HG03378 (cell line): ENCODE data around the gene ZNF74.

ENCODE experiments used
- ATAC-seq: cut with Tn5 transposase; IDR thresholded peaks from one replicate; pipeline ENCODE4 v1.9.1; 2021; ENCODE audit warnings: mild to moderate bottlenecking, moderate library complexity; ENCODE audit not compliant: unreplicated experiment

ZNF74 gene

DNA sequence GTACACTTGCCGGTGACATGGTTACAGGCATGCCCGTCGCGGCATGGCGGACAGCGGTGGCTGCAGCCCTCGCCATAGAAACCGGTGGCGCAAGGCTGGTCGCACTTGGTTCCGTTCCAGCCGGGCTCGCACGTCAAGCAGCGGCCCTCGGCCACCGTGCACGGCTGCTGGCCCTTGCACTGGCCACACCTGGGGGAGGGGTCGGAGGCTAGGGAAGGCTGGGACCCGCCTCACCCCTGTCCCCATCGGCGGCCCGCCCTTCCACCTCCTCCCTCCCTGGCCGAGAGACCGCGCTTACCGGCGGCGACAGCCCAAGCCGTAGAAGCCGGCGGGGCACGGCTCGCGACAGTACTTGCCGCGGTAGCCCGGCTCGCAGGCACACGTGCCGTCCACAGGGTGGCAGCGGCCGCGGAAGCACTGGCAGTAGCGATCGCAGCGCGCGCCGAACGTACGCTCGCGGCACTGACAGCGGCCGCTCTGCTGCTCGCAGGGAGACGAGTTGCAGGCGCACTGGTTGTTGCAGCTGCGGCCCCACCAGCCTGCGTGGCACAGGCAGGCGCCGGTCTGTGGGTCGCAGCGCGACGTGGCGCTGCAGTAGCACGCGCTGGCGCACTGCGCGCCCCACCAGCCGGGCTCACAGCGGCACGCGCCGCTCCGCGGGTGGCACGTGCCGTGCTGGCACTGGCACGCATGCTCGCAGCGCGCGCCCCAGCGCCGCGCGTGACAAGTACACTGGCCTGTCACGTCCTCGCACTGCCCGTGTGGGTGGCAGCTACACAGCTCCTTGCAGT is 37.0 kb downstream of the ZNF74 start:
- no peak for ATAC-seq

DNA sequence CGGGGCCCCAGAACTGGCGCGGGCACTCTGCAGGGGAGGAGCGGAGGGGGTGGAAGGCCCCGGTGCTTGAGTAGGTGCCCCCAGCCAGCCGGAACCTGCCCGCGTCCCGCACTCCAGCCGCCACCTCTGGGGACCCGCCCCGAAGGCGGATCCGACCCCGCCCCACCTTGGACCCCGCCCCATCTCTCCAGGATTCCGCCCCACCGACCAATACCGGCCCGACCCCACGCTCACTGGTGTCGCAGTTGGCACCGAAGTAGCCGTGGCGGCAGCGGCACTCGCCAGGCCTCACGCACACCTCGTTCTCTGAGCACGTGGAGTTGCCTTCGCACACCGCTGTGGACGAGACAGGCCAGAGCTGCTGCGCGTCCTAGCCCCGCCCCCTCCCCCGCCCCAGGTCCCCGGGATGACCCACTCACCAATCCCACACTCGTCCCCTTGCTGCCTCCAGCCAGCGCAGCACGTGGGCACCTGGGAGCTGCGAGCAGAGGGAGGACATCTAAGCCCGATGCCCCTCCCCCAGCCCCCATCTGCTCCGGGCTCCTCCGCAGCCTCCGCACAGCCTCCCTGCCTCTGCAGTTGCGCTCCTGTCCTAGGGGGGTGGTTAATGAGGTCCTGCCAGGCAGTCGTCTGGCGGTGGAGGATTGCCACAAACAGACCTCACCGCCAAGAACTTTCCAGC is 37.7 kb downstream of the ZNF74 start:
- ATAC-seq = no peak

DNA sequence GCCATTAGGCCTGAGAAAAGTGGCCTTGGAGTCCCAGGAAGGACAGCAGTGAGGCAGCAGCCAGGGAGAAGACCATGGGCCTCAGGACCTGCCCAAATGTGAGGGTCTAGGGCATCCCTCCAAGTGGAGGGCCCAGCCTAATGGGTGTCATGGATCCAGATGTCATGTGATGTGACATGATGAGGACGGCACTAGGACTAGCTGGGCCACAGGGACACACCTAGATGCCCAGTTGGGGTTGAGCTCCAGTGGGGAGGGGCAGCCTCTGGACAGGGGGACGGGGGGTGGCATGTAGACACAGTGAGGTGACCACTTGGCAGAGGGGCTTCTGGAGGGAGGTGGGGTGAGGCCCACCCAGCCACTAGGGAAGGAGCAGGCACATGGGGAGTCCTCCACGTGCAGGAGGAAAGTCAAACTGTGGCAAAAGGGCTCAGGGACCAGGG is 38.3 kb downstream of the ZNF74 start:
- no peak for ATAC-seq

DNA sequence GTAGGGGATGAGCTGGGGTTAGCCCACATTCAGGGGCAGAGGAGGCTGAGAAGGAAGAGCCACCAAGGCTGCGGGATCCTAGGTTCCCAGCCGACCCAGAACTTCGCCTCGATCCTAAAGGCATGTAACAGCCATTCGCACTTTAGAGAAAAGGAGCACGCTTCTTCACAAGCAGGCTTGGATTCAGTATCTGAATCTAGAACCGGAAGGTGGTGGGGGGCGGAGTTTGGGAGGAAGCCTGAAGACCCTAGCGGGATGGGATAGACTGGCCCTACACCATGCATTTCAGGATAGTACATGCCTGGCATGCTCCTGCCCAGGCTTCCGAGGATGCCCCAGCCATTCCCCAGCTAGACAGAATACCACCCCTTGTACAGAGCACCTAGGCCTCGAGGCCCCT is 39.2 kb downstream of the ZNF74 start:
- no peak for ATAC-seq

DNA sequence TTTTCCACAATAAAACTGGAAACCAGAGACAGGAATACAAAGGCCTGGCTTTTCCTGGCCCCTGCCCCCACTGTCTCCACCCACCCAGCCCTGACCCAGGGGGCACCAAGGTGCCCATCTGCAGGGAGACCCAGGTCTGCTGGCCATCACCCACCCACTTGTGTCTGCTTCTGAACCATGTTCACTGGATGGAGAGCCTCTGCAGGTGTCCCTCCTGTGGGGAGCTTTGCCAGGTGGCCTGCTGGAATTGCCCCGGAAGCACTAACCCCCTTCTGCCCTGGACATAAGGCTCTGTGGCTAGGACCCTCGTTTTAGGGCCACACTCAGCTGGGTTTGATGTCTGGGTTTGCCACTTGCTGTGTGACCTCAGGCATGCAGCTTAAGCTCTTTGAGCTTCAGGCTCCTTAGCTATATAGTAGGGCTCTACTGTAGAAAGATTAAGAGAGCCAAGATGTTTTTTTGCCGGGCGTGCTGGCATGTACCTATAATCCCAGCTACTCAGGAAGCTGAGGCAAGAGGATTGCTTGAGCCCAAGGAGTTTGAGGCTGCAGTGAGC is 39.8 kb downstream of the ZNF74 start:
- no peak for ATAC-seq

DNA sequence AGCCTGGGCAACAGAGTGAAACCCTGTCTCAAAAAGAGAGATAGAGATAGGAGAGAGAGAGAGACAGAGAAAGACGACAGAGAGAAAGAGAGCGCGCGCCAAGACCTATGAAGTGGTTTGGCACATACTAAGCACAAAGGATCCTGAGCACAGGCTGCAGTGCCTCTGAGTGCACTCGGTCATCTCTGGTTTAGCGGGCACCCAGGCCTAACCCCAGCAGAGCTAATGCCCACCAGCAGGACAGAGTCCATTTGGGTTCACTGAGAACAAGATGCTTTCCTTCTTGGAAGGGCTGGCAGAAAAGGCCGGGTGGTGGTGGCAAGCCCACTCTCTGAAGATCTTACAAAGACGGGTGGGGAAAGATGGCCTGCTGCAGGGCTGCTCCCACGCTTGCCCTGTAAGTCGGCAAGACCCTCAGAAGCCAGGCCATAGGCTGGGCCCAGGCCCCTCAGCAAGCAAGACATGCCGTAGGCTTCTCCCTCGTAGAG is 40.4 kb downstream of the ZNF74 start:
- no peak for ATAC-seq

DNA sequence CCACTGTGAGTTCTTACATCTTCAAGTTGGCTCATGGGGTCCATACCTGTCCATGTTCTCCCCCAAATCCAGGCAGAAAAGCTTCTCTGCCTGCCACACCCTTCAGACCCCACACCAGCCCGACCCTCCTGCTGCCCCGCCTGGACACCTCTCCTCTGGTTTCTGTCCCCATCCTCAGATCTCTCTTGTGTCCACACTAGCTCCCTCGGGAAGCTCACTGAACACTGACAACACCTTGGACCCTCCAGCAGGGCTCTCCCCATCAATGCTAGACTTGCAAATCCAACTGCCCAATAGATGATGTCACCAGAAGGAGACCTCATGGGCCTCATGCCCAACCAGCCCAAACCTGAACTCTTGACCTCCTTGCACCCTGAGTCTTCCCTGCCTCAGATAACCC is 40.8 kb downstream of the ZNF74 start:
- ATAC-seq = no peak

DNA sequence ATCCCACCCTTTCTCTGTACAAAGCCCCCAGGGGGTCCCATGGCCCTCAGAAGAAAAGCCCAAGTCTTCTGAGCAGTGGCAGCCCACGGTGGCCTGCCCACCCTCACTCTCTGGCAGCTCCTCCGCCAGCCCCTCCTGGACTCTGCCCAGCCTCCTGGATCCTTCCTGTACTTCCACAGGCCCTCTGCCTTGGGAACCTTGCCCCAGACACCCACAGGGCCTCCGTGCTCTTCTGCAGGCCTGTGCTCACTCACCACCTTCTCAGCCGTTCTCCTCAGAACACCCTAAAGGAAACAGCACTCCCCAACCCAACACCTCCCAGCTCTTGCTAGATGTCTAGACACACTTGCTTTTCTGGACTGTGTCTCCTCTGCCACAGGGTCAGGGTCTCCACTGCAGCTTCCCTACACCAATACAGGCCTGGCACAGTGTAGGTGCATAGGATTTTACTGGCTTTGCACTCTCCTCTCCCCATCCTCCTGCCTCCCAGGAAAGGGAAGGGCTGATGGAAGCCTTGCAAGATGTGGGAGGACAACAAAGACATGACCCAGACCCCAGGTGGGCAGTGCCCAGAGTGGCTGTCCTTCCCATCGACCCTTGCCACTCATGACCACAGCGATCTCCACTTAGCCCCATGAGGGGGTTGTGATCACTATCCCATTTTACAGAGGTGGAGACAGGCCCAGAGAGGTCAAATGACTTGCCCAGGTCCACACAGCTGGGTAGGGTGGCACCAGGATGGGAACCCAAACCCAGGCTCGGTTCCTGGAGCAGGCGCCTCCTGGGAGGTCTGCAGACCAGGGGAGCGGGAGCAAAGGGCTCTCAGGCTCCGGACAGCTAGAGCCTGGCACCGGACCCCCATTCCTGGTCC is 41.7 kb downstream of the ZNF74 start:
- ATAC-seq = no peak

DNA sequence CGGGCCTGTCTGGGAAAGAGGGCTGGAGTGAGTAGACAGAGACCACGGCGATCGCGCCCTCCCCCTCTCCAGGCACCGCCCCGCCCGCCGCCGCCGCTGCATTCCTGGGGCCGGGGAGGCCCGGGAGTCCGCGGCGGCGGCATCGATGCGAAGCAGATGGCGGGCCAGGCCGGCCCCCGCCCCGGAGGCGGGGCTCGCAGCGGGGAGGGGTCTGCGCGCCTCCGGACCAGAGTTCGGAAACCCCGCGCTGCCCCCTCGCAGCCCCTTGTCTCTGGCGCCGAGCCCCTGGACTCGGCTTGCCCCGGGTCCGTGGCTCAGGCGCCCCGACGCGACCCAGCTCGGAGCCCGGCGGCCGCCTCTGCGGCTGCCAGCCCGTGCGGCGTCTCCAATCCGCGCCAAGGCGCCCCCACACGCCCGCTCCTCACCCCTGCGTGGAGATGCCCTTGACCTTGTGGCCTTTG is 42.4 kb downstream of the ZNF74 start:
- ATAC-seq = no peak

DNA sequence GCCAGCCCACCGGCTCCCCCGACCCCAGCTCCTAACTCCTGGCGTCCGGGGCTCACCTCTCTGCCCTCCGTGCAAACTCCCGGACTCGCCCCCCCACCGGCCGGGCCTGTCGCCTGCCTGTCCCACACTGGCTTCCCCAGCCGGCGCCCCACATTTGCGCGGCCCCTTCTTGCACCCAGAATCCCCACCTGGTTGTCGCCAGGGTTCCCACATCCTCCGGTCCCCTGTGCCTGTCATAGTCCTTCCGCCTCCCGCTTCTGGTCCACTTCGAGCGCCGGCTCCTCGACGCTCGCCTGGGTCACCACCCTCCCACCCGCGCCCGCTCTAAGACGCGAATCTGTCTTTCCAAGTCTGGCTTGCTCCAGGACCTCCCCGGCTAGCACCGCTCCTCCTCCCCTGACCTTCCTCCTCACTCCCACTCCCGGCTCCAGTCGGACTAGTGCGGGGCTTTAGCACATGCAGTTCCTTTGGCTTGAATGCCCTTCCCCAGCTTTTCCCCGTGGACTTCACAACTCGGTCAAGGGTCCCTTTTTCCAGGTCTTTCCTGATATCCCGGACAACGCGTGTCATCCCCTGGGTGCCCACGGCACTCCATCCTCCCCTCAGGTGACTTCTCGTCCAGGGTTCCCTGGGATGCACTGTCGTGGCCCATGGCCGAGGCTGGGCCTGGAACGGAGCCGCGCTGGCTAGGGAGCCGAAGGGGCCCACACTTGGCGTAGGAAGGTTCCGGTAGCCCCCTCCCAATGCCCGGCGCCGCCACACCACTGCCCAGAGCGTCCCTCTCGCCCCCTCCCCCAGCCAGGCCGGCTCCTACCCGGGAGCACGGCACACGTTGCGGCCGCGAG is 43.0 kb downstream of the ZNF74 start:
- no peak for ATAC-seq

DNA sequence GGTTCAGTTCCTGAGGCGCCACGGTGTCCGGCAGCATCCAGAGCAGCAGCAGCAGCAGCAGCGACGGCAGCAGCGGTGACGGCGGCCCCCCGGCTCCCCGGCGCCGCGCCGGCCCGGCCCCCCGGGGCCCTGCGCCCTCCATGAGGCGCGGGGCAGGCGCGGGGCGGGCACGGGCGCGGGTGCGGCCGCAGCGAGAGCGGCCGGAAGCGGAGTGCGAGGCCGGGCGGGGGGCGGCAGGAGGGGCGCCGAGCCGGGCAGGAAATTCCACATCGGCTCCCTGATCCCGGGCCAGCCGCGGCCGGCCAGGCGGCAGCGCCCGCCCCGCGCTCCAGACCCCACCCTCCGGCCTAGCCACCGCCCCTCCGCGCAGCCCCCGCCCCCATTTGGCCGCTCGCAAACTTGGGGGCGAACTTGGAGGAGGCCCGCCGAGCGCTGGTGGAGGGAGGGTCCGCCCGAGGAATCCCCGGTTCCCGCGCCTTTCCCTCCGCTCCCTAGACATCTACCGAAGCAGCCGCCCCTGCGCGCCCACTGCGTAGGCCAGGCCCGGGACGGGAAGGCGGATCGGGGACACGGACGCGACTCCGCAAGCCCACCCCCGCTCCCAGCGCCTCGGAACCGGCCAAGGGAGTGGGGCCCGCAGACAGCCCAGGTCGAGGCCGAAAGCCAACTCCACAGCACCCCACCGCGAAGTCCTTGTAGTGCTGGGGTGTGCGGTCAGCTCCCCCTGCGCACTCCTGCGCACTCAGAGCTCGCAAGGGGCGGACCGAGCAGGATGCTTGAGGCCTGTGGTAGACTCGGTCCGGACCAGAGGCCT is 43.9 kb downstream of the ZNF74 start, which contains the start of gene SCARF2:
TSS of gene SCARF2 (minus strand) at position 213 of the 814 bp plus-strand sequence. CDS start at position 142, 71 bp downstream.
- ATAC-seq = no peak

DNA sequence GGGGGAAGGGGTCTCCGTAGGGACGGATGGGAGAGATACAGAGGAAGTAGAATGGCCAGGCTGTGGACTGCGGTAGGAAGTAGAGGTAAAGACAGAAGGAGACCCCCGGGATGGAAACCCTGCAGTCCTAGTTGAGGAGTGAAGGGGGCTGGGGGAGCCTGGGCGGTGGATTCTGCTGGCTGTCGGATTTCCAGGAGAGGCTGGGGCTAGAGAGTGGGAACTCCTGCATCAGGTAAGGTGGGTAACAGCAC is 44.4 kb downstream of the ZNF74 start:
- ATAC-seq = no peak

DNA sequence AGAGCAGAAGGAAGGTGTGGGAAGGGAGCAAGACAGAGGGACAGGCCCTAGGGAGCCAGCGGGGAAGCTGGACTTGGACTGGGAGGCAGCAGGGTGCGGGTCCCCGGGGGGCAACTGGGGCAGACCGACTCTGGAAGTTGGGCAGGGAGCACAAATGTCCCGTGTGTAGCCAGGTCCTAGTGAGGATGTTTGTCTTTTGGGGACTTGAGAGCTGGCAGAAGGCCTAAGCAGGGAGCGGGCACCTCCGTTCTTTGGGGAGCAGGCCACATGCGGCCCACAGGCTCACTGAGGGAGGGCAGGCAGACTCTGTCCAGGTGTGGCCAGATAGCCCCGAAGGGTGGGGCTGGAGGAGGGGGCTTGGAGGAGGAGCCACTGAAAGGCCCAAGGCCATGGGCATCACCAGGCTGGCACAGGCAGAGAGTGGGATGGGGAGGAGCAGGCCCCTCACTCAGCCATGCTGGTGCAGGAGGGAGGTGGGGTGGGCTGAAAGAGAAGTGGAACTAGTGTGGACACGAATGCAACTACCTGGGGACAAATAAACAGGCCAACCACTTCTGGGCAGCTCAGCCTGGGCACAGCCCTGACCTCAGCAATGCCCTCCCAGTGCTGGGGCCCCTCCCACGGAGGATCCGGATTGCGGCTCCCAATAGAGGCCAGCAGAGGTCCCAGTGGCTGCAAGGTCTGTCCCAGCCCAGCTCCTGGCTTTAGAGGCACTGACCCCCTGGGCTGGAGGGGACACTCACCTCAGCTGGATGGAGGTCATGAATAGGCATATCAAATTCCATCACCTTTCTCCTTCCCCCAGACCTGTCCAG is 44.9 kb downstream of the ZNF74 start:
- no peak for ATAC-seq

DNA sequence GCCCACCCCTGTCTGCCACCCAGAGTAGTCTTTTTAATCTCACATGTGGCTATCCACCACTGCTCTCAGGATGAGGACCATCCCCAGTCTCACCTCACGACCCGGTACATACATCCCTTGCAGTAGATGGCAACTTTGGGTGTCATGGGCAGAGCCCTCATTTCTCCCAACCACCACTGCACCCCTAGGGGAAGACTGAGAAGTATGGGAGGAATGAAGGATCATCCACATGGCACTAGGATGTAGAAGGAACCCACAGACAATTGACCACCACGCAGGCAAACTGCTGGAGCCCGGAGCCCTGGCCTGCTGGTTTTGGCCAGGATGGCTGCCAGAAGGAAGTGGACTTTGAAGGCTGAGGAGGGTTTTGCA is 45.6 kb downstream of the ZNF74 start:
- ATAC-seq = no peak

DNA sequence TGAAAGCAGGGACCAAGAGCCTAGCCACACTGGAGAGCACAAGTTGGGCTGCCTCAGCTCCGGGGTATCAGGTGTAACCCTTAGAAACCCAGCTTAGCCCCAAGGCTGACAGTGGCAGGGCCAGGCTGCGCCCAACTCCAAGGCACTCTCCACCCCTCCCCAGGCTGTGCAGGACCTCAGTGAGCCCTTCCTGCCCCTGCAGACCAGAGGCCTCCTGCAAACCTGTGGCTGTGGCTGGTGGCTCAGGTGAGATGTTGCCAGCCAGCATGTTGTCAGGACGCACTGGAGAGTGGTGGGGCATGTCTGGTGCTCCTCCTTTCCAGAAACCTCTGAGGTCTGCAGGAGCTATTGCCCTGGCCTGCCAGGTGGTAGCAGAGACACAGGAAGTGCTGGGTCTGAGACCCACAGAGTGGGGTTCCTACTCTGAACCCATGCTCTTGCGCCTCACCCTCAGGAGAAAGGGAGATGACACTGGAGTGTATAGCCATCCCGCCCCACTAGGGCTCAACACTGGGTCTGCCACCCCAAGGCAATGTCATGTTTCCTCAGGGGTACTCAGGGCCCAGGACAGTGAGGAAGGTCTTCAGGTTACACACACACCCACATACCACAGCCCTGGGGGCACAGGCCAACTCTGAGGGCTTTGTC is 46.1 kb downstream of the ZNF74 start:
- no peak for ATAC-seq

DNA sequence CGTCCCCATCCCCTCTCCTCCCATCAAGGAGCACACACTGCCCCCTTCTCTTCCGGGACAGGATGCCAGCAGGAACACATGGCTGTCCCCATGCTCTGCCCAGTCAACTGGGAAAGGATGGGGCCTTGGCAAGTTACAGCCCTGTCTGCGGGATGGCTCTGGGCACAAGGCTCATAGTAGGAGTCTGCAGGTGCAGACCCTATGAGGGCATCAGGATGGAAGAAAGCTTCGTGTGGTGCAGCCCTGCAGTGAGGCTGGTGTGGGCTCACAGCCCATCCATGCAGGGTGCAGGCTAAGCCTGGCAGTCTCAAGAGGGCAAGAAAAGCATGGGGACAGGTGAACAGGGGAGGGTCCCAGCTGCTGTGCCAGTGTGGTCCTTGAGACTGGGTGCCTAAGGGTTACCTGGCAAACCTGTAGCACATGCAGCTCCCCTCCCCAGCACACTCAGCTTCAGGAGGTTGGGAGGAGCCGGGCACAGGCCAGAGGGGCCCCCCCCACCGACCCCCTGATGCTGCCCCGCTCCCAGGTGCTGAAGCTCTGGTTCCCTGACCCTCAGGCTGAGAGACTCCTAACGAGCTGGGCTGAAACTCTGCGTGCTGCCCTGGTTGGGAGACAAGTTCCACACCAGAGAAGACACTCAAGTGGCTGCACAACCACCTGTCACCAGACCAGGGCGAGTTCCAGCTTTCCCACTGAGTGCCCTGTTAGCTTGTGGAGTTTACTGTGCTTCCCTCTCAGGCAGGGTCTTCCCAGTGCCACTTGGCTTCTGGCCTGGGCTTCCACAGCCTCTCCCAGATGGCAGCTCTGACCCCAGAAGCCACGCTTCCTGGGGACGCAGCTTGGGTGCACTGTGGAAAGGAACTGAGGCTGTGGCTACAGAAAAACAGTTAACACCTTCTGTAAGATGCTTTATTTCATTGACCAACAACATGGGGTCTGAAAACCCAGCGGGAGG is 47.0 kb downstream of the ZNF74 start:
- ATAC-seq = no peak
